Measurements from ENCODE around the gene MYL7. TPM values are rescaled to one million over a fixed set of nuclear protein-coding genes. Genes with fewer than 3 reads are reported as not detected.

MYL7 gene
- total and polyA plus RNA-seq, 9 of the 15 experiments (the other 6 are each of a cell fraction or from before 2014, with no cell fraction given), result not detected

DNA sequence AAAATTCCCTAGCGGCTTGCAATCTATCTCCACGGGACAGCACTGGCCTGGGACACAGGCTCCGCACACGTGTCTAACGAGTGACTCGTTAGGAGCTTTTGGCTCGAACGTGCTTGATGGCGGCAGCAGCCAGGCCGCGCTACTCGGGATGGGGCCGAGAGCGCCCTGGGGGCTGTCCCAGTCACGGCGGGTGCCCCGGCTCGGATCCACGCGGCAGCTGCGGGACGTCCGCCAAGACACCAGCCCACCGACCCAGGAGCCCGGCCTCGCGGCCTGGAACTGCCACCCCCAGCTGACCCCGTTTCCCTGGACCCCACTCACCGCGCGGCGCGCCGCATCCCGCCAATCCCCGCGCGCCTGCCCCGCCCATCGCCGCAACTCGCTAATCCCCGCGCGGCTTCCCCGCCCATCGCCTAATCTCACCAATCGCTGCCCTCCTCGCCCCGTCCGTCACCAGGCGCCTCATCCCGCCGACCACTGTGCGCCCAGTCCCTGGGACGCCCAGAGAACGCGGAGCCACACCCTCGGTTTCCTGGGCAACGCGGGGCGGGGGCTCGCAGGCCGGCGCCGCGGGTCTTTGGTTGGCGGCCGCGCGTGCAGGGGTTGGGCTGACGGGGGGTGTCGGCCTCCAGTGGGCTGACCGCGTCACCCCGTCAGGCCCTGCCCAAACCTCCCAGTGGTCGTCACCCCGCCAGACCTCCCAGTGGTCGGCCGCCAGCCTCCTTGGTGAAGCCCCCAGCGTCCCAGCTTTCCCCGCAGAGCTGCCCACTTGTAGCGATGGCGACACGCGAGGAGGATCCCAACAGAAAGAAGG, 17.7 kb downstream of the MYL7 start, which contains the start of gene POLD2 (continued):
- TF ChIP-seq ZNF3 (CRISPR knock-in tag; IDR thresholded peaks at IDR 0.05), result no peak
- peak; percentile 79 for TF ChIP-seq RB1 (IDR thresholded peaks at IDR 0.05; ENCODE audit: low read depth)
- no peak for TF ChIP-seq NR2C2 (CRISPR knock-in tag; IDR thresholded peaks at IDR 0.05)
- TF ChIP-seq NR2C2 (tag; IDR thresholded peaks at IDR 0.05), result peak; percentile 44; the same call in 1 of the 2 replicates
- TF ChIP-seq ARID4B (CRISPR knock-in tag; IDR thresholded peaks at IDR 0.05), result peak; percentile 55; the same call in 1 of the 2 replicates
- no peak for TF ChIP-seq FOXK2 (conservative IDR thresholded peaks at IDR 0.05 in 1 of 2, IDR thresholded peaks at IDR 0.05 in 1 of 2; ENCODE audit: low read depth in 2 of 2)
- no peak for TF ChIP-seq FOXJ2 (tag; IDR thresholded peaks at IDR 0.05)
- TF ChIP-seq, protein P1, sequence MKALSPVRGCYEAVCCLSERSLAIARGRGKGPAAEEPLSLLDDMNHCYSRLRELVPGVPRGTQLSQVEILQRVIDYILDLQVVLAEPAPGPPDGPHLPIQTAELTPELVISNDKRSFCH (CRISPR knock-in tag; IDR thresholded peaks at IDR 0.05), result no peak
- TF ChIP-seq, protein P1 (tag; IDR thresholded peaks at IDR 0.05), result no peak
- no peak for TF ChIP-seq ZNF75A (CRISPR knock-in tag; IDR thresholded peaks at IDR 0.05)
- TF ChIP-seq, protein P2, sequence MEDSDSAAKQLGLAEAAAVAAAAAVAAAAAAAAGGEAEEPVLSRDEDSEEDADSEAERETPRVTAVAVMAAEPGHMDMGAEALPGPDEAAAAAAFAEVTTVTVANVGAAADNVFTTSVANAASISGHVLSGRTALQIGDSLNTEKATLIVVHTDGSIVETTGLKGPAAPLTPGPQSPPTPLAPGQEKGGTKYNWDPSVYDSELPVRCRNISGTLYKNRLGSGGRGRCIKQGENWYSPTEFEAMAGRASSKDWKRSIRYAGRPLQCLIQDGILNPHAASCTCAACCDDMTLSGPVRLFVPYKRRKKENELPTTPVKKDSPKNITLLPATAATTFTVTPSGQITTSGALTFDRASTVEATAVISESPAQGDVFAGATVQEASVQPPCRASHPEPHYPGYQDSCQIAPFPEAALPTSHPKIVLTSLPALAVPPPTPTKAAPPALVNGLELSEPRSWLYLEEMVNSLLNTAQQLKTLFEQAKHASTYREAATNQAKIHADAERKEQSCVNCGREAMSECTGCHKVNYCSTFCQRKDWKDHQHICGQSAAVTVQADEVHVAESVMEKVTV (CRISPR knock-in tag; IDR thresholded peaks at IDR 0.05), result no peak
- TF ChIP-seq, protein P3, sequence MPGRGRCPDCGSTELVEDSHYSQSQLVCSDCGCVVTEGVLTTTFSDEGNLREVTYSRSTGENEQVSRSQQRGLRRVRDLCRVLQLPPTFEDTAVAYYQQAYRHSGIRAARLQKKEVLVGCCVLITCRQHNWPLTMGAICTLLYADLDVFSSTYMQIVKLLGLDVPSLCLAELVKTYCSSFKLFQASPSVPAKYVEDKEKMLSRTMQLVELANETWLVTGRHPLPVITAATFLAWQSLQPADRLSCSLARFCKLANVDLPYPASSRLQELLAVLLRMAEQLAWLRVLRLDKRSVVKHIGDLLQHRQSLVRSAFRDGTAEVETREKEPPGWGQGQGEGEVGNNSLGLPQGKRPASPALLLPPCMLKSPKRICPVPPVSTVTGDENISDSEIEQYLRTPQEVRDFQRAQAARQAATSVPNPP (IDR thresholded peaks at IDR 0.05; ENCODE audit: borderline replicate concordance, insufficient read depth, insufficient read length), result no peak
- TF ChIP-seq MEF2D (tag; conservative IDR thresholded peaks at IDR 0.05; ENCODE audit: low read depth), result no peak
- no peak for TF ChIP-seq TGIF2 (CRISPR knock-in tag; IDR thresholded peaks at IDR 0.05)
- TF ChIP-seq TEAD1 (CRISPR knock-in tag; IDR thresholded peaks at IDR 0.05), result peak in 1 of 2 experiments; percentile 34; a peak in 1 of 4 replicates
- TF ChIP-seq ARHGAP35 (IDR thresholded peaks at IDR 0.05; ENCODE audit: partially characterized antibody), result no peak
- TF ChIP-seq BCOR (IDR thresholded peaks at IDR 0.05), result no peak
- no peak for TF ChIP-seq ZNF583 (CRISPR knock-in tag; IDR thresholded peaks at IDR 0.05)
- TF ChIP-seq, protein P4, sequence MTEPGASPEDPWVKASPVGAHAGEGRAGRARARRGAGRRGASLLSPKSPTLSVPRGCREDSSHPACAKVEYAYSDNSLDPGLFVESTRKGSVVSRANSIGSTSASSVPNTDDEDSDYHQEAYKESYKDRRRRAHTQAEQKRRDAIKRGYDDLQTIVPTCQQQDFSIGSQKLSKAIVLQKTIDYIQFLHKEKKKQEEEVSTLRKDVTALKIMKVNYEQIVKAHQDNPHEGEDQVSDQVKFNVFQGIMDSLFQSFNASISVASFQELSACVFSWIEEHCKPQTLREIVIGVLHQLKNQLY (CRISPR knock-in tag; conservative IDR thresholded peaks at IDR 0.05), result no peak
